GM12892 (cell line): Measurements from ENCODE around the gene SLC35G4.

Experiments
- POLR2A ChIP-seq: IDR thresholded peaks from 2 replicates; pipeline ENCODE4 v1.6.1; 2011; ENCODE audit warnings: low read depth, low read length, control low read depth
- TAF1 ChIP-seq: IDR thresholded peaks from 2 replicates; pipeline ENCODE4 v1.6.1; 2011; ENCODE audit warnings: low read depth, mild to moderate bottlenecking, control low read depth, low read length, borderline replicate concordance

DNA sequence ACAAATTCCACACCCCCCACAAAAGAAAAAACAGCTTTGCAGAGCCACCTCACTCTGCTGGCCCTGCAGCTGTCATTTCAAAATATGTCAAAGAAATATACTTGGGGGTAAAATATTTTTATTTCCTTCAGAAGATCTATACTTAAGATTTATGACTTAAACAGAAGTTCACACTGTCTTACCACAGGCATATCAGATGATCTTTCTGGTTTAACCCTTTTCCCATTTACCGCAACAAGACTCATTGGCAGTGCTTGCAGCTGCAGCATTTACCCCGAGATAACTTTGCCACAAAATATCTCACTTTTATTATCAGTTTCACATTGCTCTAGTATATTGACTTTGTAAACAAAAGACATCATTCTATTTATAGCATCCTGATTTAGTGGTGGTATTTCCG, 21.6 kb upstream of the SLC35G4 start:
- TF ChIP-seq TAF1, result no peak
- no peak for TF ChIP-seq POLR2A
